Retinal pigment epithelial cell (primary cell): ENCODE results near the gene SIDT1.

ENCODE experiments used
- DNase-seq: peaks from one replicate; pipeline ENCODE4 v3.0.0-alpha.2; 2010; ENCODE audit warnings: low read depth
- H3K4me3 ChIP-seq: 2 replicates; pipeline ENCODE4 v1.5.1; 2011; ENCODE audit warnings: mild to moderate bottlenecking, low read length, control low read depth, moderate library complexity
- TF ChIP-seq, protein P1 (sequence below): conservative IDR thresholded peaks from 2 replicates; pipeline ENCODE4 v1.5.1; 2011; ENCODE audit warnings: low read depth, low read length, control low read depth, inconsistent platforms

SIDT1 gene

GRCh38 chr3:113556946-113557335 is 24.6 kb downstream of the SIDT1 start:
- TF ChIP-seq, protein P1, sequence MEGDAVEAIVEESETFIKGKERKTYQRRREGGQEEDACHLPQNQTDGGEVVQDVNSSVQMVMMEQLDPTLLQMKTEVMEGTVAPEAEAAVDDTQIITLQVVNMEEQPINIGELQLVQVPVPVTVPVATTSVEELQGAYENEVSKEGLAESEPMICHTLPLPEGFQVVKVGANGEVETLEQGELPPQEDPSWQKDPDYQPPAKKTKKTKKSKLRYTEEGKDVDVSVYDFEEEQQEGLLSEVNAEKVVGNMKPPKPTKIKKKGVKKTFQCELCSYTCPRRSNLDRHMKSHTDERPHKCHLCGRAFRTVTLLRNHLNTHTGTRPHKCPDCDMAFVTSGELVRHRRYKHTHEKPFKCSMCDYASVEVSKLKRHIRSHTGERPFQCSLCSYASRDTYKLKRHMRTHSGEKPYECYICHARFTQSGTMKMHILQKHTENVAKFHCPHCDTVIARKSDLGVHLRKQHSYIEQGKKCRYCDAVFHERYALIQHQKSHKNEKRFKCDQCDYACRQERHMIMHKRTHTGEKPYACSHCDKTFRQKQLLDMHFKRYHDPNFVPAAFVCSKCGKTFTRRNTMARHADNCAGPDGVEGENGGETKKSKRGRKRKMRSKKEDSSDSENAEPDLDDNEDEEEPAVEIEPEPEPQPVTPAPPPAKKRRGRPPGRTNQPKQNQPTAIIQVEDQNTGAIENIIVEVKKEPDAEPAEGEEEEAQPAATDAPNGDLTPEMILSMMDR, result no peak
- DNase-seq, result no peak
- no peak overlapping the region for H3K4me3 ChIP-seq

GRCh38 chr3:113557374-113557773 is 25.0 kb downstream of the SIDT1 start:
- DNase-seq, result no peak
- TF ChIP-seq, protein P1, result no peak
- no peak overlapping the region for H3K4me3 ChIP-seq

DNA sequence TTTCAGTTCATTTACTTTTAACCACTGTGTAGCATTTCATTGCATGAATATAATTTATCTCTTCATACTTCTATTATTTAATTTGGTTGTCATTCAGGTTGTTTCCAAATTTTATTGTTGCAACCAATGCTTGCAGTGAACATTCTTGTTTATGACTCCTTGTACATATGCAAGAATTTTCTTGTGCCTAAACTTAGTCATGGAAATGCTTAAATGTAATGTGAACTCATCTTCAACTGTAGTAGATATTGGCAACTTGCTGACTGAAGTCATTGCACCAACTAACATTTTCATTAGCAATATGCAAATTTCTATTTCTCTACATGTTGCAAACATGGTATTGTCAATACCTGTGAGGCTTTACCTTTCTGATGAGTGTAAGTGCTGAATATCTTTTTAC is 26.7 kb downstream of the SIDT1 start:
- H3K4me3 ChIP-seq, result no peak overlapping the region
- TF ChIP-seq, protein P1, result no peak

GRCh38 chr3:113560271-113560670 is 27.9 kb downstream of the SIDT1 start:
- DNase-seq, result no peak
- H3K4me3 ChIP-seq, result no peak overlapping the region
- TF ChIP-seq, protein P1, result no peak

More for the DNA sequence above, 26.7 kb downstream of the SIDT1 start:
- no peak for DNase-seq

GRCh38 chr3:113560831-113561623 is 28.7 kb downstream of the SIDT1 start:
- no peak overlapping the region for H3K4me3 ChIP-seq
- no peak for DNase-seq
- TF ChIP-seq, protein P1, result no peak

DNA sequence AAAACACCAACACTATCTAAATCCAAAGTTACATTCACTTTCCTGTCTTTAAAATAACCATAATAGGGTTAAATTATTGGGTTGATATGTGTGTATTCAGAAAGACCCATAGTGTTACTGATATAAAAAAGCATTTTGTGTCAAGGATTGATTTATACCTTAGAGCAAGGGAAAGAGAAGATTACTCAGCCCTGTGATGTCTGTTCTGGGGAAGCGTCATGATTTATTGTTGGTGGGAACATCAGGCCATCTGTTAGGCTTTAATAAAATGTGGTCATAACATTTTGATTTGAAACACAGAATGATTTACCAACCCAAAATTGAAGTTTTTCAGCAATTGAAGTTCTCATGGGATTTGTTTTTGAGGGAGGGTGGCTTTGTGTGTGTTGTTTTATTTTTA is 33.2 kb downstream of the SIDT1 start:
- no peak for DNase-seq
- TF ChIP-seq, protein P1, result no peak
- H3K4me3 ChIP-seq, result no peak overlapping the region

DNA sequence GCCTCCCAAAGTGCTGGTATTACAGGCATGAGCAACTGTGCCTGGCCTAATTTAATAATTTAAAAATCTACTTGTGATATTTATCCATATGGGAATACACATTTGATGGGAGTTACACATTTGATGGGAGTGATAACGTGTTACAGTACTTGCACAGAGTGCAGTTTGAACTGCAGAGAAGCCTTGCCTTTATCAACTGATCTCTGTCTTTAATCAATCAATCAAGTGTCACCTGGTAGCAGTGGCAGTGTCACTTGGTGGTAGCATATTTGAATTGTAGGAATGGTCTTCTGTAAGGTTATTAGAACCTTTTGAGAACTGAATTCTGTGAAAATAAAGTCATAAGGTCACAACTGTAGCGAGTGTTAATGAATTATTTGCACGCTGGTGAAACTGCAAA is 37.8 kb downstream of the SIDT1 start:
- H3K4me3 ChIP-seq, result no peak overlapping the region
- no peak for DNase-seq
- TF ChIP-seq, protein P1, result no peak
